ENCODE data around the gene ATP5PF.

DNA sequence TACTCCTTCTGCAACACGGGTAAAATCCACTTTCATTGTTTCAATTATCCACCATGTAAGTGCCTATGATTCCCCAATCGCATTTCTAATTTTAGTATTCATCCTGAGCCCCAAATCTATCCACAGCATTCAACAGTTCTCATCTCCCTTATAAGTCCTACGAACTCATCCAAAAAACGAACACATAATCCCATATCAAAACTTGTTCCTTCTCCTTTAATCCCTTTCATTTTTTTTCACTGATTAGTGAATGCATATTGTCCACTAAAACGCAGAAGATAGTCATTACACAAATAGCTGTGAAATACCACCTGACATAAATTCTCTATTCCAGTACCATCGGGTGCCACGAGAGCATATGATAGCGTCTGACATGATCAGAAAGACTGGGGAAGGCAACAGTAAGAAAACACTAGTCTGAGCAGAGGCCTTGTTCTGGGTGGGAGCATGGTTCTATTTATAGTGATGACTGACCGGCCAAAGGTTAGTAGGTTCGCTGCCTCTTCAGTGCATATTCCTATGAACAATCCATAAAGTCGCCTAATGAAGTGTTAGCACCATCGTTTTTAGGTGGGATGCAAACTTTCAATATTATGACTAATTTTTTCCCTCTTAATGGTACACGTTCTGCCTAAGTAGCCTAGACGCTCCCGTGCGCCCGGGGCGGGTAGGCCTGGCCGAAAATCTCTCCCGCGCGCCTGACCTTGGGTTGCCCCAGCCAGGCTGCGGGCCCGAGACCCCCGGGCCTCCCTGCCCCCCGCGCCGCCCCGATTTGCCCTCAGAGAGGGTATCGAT lies 648 bp downstream of the ATP5PF start:
- TF ChIP-seq, protein P1, sequence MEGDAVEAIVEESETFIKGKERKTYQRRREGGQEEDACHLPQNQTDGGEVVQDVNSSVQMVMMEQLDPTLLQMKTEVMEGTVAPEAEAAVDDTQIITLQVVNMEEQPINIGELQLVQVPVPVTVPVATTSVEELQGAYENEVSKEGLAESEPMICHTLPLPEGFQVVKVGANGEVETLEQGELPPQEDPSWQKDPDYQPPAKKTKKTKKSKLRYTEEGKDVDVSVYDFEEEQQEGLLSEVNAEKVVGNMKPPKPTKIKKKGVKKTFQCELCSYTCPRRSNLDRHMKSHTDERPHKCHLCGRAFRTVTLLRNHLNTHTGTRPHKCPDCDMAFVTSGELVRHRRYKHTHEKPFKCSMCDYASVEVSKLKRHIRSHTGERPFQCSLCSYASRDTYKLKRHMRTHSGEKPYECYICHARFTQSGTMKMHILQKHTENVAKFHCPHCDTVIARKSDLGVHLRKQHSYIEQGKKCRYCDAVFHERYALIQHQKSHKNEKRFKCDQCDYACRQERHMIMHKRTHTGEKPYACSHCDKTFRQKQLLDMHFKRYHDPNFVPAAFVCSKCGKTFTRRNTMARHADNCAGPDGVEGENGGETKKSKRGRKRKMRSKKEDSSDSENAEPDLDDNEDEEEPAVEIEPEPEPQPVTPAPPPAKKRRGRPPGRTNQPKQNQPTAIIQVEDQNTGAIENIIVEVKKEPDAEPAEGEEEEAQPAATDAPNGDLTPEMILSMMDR (IDR thresholded peaks at IDR 0.05): no peak
- TF ChIP-seq POLR2A (IDR thresholded peaks at IDR 0.05): no peak
